ENCODE data around the gene RNF182. TPM values are rescaled to one million over a fixed set of nuclear protein-coding genes. Genes with fewer than 3 reads are reported as not detected.

RNF182 gene
- total and polyA plus RNA-seq, 7 donors: 0.01 to 0.09 (median 0.04) TPM; not detected in 3

- WGBS, 3 donors: 82 to 89% (median 87%) methylated on average over 5 of the region's 5 CpGs
- no peaks in the 10 kb centered on the region for H3K36me3 ChIP-seq (ENCODE audit: insufficient read depth in 1 of 2, low read depth in 1 of 2)
- no peak overlapping the region for H3K27ac ChIP-seq
- no peaks in the 10 kb centered on the region for H3K9me3 ChIP-seq
- ATAC-seq: no peak
- intact Hi-C loops (cut with DNase I): no loop called here
- H3K27me3 ChIP-seq (ENCODE audit: insufficient read depth in 3 of 3, low read length in 2 of 3): peaks cover 0 to 27% (median 5%) of the 10 kb centered on the region in 3 donors
- TF ChIP-seq, protein P1, sequence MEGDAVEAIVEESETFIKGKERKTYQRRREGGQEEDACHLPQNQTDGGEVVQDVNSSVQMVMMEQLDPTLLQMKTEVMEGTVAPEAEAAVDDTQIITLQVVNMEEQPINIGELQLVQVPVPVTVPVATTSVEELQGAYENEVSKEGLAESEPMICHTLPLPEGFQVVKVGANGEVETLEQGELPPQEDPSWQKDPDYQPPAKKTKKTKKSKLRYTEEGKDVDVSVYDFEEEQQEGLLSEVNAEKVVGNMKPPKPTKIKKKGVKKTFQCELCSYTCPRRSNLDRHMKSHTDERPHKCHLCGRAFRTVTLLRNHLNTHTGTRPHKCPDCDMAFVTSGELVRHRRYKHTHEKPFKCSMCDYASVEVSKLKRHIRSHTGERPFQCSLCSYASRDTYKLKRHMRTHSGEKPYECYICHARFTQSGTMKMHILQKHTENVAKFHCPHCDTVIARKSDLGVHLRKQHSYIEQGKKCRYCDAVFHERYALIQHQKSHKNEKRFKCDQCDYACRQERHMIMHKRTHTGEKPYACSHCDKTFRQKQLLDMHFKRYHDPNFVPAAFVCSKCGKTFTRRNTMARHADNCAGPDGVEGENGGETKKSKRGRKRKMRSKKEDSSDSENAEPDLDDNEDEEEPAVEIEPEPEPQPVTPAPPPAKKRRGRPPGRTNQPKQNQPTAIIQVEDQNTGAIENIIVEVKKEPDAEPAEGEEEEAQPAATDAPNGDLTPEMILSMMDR (IDR thresholded peaks at IDR 0.05): no peak
- DNase-seq: no peak
- H3K4me3 ChIP-seq: no peak overlapping the region
- H3K4me1 ChIP-seq: no peaks in the 10 kb centered on the region
Observed at GRCh38 chr6:13992417-13993055, 67.8 kb downstream of the RNF182 start.

DNA sequence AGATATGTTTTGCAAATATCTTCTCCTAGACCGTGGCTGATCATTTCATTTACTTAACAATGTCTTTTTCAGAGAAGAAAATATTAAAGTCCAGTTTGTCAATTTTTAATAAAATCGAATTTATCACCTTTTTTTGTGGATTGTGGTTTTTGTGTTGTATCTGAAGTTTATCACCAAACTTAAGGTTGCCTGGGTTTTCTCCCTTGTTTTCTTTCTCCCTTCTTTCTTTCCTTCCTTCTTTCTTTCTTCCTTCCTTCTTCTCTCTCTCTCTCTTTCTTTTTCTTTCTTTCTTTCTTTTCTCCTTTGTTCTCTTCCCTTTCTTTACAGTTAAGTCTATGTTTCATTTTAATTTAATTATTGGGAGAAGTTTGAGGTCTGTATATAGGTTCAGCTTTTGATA is 68.7 kb downstream of the RNF182 start:
- DNase-seq: no peak
- ATAC-seq: no peak
- intact Hi-C loops (cut with DNase I): no loop called here
- Histone ChIP-seq H3K27me3 (ENCODE audit: insufficient read depth in 3 of 3, low read length in 2 of 3) (peaks cover 0 to 27% (median 5%) of the 10 kb centered on the region in 3 donors), H3K27ac (no peak overlapping the region), H3K4me3 (no peak overlapping the region), H3K36me3 (ENCODE audit: insufficient read depth in 1 of 2, low read depth in 1 of 2) (no peaks in the 10 kb centered on the region), H3K4me1 (no peaks in the 10 kb centered on the region), H3K9me3 (no peaks in the 10 kb centered on the region)
- 44 to 88% (median 86%) methylated on average over 2 of the region's 2 CpGs for WGBS, 3 donors
- TF ChIP-seq, protein P1 (IDR thresholded peaks at IDR 0.05): no peak

- peaks cover 0 to 16% (median 0%) of the 10 kb centered on the region in 3 donors for H3K27me3 ChIP-seq (ENCODE audit: insufficient read depth in 3 of 3, low read length in 2 of 3)
Observed at GRCh38 chr6:13998356-13998755, 73.6 kb downstream of the RNF182 start.

DNA sequence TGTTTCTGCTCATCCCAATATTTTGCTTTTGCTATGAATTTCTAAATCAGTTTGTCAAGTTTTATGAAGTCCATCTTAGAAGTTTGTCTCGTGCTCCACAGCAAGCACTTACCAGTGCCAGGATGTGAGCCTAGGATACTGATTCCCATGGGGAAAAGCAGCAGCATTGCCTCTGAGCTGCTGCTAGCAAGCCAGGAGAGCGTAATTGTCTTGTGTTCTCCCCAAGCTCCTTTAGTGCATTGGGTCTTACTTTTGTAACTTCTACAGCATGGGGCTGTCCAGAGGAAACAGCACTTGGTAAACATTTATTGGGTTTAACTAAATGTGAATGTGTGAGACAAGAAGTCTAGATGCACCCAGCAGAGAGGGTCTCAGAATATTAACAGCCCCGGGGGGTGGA is 76.1 kb downstream of the RNF182 start:
- Histone ChIP-seq H3K27ac (no peak overlapping the region), H3K4me1 (no peaks in the 10 kb centered on the region), H3K36me3 (ENCODE audit: insufficient read depth in 1 of 2, low read depth in 1 of 2) (no peaks in the 10 kb centered on the region), H3K4me3 (no peak overlapping the region), H3K9me3 (no peaks in the 10 kb centered on the region), H3K27me3 (ENCODE audit: insufficient read depth in 3 of 3, low read length in 2 of 3) (peaks cover 0 to 9% (median 2%) of the 10 kb centered on the region in 3 donors)
- WGBS, 3 donors: 63 to 66% (median 64%) methylated on average over 3 of the region's 3 CpGs
- ATAC-seq (no peak), DNase-seq (no peak)
- TF ChIP-seq, protein P1 (IDR thresholded peaks at IDR 0.05): no peak
- intact Hi-C loops (cut with DNase I): no loop called here

More at GRCh38 chr6:13998356-13998755, 73.6 kb downstream of the RNF182 start:
- DNase-seq: no peak
- Histone ChIP-seq H3K36me3 (ENCODE audit: insufficient read depth in 1 of 2, low read depth in 1 of 2) (no peaks in the 10 kb centered on the region), H3K4me3 (no peak overlapping the region), H3K27ac (no peak overlapping the region), H3K9me3 (no peaks in the 10 kb centered on the region), H3K4me1 (no peaks in the 10 kb centered on the region)
- ATAC-seq: no peak
- intact Hi-C loops (cut with DNase I): no loop called here
- 87 to 92% (median 91%) methylated on average over 3 of the region's 3 CpGs for WGBS, 3 donors
- TF ChIP-seq, protein P1 (IDR thresholded peaks at IDR 0.05): no peak

All from psoas muscle (tissue), 8 donors.